ENCODE results near the gene TYRO3.

Gene TYRO3

DNA sequence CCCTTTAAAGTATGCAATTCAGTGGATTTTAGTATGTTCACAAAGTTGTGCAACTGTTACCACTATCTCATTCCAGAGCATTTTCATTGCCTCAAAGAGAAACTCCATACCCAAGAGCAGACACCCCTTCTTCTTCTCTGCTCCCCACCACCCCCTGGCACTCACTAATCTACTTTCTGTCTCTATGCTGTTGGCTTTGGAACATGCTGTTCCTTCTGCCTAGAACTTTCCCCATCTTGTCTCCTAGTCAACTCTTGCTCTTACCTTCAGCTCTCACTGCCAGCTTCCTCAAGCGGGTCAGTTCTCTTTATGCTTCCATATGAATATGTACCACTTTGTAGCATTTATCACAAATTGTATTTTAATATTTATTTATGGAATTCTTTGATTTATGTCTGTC, 50.1 kb downstream of the TYRO3 start:
- no peak for DNase-seq

DNA sequence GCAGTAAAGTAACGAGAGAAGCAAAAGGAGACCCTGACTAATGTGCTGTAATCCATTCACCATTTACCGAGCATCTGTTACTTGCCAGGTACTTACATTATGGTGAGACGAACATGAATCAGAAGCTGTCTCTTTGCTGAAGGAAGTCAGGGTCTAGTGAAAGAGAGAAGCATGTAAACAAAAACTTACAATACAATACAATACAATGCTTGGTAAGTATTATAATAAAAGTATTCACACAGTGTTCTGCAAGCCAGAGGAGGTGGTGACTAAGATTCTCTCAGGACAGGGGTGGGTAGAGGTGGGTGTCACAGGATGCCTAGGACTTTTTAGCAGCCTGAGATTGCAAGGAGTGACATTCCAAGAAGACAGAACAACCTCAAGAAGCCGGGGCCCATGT, 51.0 kb downstream of the TYRO3 start:
- no peak for DNase-seq

DNA sequence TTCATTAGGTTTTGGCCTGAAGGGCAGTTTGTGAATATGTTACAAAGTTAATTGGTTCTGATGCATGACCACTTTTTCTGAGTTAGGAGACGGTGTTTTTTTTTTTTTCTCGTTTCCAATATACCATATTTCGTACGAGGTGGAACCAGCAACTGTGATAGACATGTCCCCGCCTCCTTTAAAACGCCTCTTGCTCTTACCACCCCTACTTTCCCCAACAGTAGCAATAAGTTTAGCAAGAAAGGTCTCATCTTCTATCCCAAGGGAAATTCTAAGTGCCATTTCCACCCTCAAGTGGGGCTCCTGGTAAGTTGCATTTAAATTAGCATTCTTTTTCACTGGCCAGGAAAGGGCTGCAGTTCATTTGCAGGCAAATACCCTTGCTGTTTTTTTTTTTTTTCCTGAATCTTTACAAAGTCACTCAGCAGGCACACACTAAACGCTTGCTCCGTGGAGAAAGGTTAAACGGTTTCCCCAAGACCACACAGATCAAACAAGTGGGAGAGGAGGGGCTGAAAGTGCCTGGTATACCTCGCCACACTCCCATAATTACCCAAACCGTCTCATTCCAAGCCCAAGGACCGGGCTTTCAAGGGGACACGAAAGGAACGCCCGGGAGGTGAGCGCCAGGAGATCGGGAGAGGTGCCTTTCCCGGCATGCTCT, 61.7 kb downstream of the TYRO3 start:
- peak; percentile 37 for DNase-seq

DNA sequence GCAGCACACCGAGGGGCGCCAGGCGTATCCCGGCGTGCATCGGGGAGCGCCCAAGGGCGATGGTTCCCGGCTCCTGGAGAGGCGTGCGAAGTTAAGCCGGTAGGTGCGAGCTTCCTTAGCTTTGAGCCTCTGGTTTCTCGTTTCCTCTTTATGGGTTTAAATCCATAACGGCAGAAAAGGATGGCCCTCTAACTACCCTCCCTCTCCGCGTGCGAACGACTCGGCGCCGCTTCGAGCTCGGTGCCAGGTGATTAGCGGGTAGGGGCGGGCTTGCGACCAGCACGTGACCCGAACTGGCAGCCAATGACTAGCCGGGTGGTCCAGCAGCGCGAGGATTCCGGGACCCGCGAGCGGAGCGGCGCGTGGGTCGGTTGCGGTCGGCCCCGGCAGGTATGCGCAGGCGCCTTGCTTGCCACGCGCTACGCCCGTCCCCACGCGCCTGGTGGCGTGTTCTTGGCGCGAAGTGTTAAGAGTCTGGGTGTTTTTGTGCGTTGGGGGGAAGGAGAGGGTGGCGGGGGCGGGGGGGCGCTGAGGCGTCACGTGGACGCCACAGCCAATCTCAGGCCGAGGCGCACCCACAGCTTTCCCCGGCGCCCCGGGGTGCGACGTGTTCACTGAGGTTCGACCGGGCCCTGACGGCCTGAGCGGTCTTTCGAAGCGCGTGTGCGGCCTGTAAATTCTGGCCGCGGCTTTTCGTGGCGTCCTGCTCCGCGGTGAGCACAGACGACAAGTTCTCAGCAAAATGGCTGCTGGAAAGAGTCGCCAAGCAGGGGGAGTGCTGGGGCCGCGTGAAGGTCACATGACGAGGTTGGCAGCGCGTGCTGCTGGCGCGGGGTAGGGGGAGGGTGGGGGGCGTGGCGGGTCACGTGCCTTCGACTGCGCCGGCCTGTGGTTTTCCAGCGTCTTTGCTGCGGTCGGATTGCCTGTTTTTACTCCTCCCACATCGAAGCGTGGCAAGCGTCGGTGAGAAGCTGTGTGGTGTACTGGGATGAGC, 62.5 kb downstream of the TYRO3 start:
- peak; percentile 87 for DNase-seq

DNA sequence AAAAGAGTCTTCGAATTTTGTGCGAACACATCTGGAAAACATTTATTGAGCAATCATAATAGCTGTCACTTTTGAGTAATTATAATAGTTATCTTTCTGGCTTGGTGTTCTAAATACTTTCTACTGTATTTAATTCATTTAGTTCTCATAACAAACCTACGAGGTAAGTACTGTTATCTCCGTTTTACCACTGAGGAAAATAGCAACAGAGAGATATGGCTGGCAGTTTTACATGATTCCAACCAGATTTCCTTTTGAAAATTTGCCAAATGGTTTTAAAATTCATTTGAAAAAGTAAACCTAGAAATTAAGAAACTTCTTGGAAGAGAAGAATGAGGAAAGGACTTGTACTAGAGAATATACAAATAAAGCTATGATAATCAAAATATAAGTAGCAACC, 63.9 kb downstream of the TYRO3 start:
- no peak for DNase-seq

DNA sequence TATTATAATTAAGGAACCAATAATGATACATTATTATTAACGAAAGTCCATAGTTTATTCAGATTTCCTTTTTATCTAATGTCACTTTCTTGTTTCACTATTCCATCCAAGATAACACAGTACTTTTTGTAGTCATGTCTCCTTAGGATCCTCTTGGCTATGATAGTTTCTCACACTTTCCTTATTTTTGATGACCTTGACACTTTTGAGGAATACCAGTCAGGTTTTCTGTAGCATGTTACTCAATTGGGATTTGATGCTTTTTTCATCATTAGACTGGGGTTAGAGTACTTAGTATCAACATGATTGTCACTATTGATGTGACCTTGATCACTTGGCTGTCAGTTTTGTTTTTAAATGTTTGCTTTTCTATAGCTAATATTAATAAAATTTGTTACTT, 68.2 kb downstream of the TYRO3 start:
- DNase-seq, result no peak

DNA sequence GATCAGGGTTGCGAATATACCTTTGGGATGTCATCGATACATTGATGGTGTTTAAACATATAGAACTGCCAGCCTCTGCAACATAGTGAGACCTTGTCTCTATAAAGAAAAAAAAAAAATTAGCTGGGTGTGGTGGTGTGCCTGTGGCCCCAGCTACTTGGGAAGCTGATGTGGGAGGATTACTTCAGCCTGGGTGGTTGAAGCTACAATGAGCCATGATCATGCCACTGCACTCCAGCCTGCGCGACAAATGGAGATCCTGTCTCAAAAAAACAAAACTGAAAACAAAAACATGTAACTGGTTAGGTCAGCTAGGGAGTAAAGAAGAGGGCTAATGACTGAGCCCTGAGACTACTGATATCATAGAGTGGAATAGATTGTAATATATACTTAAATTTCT, 70.5 kb downstream of the TYRO3 start:
- no peak for DNase-seq

DNA sequence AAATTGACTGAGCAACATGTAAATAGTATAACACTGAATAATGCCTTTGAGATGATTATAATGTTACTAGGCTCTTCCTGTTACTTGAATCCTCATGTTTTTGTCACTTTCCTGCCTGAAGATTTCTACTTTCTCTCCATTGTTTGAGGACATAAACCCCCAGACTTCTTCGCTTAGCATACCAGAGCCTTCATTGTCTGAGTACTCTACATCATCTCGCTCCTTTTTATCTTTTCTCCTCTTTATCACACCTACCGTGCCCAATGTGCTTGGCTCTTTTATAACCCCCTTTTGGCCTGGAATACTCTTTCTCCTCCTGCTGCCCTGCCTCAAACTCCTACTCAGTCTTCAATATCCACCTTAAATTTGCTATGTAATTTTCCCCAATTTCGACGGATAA, 70.9 kb downstream of the TYRO3 start:
- DNase-seq, result no peak

DNA sequence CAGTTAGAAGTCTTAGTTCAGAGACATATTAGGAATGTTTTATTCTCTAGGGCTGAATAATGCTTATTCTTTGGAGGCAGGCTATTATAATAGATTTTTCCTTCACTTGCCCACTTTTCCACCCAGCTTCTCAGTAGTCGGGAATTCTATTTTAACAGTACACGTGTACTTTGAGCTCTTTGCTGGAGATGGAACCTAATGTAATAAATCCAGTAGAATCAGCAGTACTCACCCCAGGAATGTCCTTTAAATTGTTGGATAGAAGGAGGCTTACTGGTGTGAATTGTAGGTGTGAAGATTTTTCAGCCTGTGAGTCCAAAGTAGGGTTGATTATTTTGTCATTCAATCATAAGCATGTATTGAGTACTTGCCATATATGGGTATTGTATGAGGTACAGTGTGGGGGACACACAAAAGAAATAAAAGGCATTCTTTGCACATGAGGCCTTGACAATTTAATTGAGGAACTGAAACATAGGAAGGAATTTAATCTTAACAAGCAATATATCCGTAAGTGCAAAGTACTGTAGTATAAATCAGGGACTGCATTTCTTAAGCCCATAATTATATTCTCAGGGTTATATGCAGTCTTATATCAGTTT, 71.7 kb downstream of the TYRO3 start:
- no peak for DNase-seq

DNA sequence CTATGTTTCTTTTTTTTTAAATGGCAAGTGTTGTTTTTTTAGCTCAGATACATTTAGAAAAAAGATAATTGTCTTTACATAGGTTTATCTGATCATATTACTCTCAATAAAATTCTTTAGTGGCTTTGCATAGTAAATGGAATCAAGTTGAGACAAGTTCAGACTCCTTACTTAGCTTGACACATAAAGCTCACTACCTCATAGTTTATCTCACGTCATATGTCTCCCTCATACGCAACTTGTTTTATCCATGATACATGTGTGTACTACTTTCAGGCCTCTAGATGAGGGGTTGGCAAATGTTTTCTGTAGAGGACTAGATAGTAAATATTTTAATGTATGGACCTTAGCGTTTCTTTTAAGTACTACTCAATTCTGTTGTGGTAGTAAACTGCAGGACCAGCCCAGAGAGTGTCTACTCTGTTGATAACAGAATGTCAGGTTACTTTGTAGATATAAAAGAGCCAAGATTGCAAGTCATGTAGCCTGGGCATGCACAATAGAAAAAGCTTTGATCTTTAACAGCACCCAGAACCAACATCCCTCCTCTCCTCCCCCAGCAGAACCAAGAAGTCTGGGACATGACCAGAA, 73.0 kb downstream of the TYRO3 start:
- DNase-seq, result no peak
